Measurements from ENCODE around the gene GABBR2. TPM values are rescaled to one million over a fixed set of nuclear protein-coding genes. Genes with fewer than 3 reads are reported as not detected.
"Not testable (repeated sequence)": the region's sequence is repeated elsewhere in the genome, so short reads cannot be mapped to it uniquely, and the experiment has no call there.

The GABBR2 gene
- total RNA-seq, 1 donor from 2014 or later, result 42.7 TPM

- no peak for DNase-seq
Measured at GRCh38 chr9:98538203-98538602, 170.5 kb downstream of the GABBR2 start.

DNA sequence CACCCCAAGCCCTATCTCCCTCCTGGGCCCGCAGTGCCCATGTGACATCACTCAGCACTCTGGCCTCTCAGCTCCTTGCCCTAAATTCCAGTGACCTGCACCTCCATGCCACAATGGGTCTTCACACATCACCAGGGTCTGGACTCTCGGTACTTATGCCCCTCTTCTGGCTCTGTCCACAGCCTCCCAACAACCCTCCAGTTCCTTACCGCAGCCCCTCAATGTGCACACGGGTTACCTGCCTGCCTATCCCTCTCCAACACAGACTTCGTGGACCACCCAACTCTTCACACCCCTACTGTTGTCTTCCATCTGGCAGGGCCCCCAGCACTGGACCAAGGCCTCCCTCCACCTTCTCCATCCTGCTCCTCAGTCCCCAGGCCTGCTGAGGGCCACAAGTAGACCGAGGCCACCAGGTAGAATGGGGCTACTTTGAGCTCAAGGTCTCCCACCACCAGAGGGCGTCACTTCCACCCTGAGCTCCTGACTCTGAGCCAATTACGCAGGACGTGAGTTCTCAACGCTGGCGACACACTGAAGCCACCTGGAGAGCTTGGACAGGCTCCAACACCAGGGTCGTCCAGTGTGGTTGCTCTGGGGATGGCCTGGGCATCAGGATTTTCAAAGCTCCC, 172.1 kb downstream of the GABBR2 start:
- no peak for DNase-seq

DNA sequence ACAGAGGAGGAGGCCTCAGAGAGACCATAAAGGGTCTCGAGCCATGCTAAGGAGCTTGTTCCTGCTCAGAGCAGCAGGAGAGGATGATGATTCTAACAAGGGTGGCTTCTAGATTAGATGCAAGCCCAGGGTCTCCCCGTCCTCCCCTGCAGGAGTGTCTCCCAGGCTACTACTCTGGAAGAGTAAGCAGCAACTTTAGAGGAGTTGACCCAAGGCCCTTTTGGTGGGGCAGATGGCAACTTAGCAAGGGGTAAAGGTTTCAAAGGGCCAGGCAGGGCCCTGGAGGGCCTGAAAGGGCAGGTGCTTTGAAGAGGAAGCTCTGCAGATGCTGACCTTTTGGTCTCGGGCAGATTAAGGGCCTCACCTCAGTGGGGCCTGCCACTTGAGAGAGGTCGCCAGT, 174.9 kb downstream of the GABBR2 start:
- DNase-seq, result no peak

GRCh38 chr9:98533132-98533531, 175.6 kb downstream of the GABBR2 start:
- no peak for DNase-seq

- DNase-seq, result no peak
Measured at GRCh38 chr9:98532574-98532973, 176.2 kb downstream of the GABBR2 start.

DNA sequence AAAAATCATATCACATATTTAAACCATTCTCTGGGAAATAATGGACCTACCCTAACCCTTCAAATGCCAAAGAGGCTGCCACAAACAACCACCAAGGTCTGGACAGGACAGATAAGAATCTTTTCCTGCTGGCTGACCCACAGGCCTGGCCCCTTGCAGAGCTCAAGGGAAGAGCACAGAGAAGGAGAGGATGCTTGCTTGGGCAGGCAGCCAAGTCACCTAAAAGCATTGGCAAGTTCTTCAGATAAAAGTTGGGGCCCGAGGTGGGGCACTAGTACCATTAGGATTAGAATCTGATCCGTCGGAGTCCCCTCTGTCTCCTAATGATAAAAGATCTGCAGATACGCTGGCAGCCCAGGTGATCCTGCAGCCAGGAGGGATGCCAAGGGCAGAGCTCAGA, 176.6 kb downstream of the GABBR2 start:
- no peak for DNase-seq

GRCh38 chr9:98530806-98531386, 177.8 kb downstream of the GABBR2 start:
- no peak for DNase-seq

DNA sequence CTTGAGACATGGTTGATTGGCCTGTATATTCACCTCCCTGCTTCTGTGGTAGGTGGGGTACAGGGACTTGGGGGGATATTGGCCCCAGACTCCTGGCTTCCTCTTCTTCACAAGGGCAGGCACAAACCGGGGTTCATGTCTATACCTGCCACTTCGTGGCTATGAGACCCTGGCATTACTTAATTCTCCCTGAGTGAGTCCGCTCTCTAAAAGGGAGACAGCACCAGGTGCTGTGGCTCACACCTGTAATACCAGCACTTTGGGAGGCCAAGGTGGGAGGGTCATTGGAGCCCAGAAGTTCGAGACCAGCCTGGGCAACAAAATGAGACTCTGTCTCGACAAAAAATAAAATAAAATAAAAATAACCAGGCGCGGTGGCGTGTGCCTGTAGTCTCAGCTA, 178.5 kb downstream of the GABBR2 start:
- DNase-seq, result no peak

DNA sequence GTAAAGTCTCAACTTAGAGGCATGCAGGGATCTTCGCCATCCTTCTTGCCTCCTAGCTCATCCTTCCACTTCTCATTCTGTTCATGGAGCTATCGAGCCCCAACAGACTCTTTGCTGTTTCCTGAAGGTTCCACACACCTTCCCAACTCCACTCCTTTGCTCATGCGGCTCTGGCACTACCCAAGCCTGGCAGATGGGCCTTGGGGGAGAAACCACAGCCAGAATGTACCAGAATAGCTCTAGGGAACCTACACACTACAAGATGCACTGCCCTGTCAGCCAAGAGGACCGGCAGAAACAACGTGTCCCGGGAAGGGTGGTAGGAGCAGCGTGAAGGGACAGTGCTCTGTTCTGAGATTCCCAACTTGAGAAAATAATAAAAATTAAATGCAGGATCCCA, 178.9 kb downstream of the GABBR2 start:
- peak; percentile 64 for DNase-seq

GRCh38 chr9:98523231-98523901, 185.4 kb downstream of the GABBR2 start:
- no peak for DNase-seq

DNA sequence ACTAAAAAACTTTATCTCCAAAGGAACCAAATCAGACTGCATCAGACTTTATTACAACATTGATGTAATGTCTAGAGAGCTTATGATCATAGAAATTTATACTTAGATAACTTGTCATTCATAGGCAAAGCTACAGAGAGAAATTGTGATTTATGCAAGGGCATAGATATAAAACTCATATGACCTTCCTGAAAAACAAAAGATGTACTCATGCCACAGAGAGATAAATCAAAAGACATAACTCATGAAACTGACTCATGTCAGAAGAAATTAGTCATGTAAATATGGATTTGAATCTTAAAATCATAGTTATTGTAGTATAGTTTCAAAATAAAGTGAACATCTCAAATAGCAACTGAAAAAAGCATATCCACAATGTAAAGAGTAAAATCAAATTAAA, 186.2 kb downstream of the GABBR2 start:
- DNase-seq, result no peak

DNA sequence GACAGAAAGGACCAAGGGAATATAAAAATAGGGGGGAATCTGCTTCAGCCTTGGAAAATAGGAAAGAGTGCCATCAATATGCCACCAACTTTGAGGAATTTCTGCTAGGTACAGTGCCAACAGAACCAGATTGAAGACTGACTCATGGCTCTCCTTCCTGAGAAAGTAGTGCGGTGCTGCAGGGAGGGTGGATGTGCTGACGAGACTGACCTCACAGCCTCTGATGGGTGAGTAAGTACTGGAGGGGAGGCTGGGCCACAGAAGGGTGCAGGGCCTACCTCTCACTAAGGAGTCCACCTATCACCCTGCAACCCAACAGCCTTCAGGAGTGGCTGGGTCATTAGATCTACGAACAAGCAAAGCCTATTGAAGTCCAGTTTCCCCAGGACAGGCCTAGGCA, 187.6 kb downstream of the GABBR2 start:
- peak; percentile 31 for DNase-seq

- DNase-seq, result no peak
Measured at GRCh38 chr9:98520221-98520960, 188.3 kb downstream of the GABBR2 start.

DNA sequence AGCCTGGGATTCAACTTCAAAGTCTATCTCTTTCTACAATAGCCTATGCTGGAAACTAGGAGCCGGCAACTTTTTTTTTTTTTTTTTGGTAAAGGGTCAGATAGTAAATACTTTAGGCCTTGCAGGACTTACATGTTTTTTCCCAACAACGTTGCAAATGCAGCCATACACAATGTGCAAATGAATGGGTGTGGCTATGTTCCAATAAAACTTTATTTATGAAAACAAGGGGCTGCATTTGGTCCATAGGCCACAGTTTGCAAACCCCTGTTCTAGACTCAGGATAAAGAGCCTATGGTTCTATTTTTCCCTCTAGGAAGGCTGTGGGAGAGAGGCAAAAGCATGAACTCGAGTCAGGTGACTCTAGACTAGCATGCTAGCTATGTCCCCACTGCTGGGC, 189.1 kb downstream of the GABBR2 start:
- no peak for DNase-seq

DNA sequence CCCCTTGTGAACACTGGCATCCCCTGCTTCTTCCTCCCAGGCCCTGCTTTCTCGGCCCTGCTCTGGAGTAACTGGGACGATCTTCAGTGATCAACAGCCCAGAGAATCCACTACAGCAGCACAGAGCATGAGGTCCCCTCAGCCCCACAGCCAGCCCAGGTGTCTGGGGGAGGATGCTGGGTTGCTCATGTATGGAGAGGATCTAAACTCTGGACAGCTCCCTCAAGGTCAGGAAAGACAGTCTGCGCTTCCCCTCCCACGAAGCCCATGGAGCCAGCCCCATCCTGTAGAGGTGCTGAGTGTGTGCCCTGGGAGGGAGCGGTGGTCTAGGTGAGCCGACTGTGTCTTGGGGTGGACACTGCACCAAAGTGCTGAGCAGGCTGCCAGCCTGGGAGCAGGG, 190.2 kb downstream of the GABBR2 start:
- DNase-seq, result no peak

DNA sequence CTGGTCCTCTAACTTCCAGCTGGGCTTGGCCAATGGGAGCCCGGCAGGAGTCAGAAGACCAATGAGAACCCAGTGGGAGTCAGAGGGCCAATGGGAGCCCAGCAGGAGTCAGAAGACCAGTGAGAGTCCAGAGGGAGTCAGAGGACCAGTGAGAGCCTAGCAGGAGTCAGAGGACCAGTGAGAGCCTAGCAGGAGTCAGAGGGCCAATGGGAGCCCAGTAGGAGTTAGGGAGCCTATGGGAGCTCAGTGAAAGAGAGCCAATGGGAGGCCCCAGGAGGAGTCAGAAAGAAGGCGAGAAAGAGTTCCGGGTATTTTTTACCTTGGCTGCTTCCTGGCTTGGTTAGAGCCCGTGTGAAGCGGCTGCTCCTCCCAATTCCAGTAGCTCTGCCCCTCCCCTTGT, 191.0 kb downstream of the GABBR2 start:
- DNase-seq, result no peak

DNA sequence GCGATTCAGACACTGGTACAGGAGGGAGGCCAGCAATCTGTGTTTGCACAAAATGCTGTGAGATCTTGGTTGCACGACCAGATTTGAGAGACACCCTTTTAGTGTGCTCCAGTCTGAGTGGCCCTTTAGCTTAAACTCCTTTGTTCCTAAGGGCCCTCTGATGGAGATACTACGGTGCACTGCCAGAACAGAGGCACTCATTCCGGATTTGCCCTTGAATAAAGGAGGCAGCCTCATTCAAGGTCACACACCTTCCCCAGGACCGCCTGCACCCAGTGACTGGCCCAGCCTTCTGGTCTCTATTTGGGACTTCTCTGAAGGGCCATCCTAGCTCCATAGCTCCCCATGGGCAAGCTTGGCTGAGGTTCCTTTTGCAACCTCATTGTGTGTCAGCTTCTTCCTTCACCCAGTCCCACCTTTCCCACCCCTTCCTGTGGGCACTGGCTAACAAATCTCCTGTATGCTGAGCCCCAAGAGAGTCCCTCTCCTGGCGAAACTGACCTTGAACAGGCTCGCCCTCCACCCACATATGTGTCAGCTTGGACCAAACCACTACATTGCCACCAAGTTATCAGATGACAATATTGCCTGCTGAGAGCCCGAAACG, 191.7 kb downstream of the GABBR2 start:
- DNase-seq, result no peak

- no peak for DNase-seq
Measured at GRCh38 chr9:98516205-98516896, 192.4 kb downstream of the GABBR2 start.

GRCh38 chr9:98515506-98516204, 193.1 kb downstream of the GABBR2 start:
- DNase-seq, result no peak

- no peak for DNase-seq
Measured at GRCh38 chr9:98514841-98515240, 193.9 kb downstream of the GABBR2 start.

- DNase-seq, result not testable (repeated sequence)
Measured at GRCh38 chr9:98508217-98508919, 200.4 kb downstream of the GABBR2 start.

Data from occipital lobe (tissue), 2 donors.